H9 (cell line): ENCODE results near the gene VSTM4. TPM values are rescaled to one million over a fixed set of nuclear protein-coding genes. Genes with fewer than 3 reads are reported as not detected.

Experiments
- DNase-seq: peaks from one replicate; pipeline ENCODE4 v3.0.0-alpha.2; 2017
- H2AFZ ChIP-seq: one replicate; pipeline ENCODE4 v1.6.1; 2013; ENCODE audit warnings: mild to moderate bottlenecking, low read length, control low read depth, moderate library complexity
- H2AK5ac ChIP-seq: 2 replicates; pipeline ENCODE4 v1.6.1; 2013; ENCODE audit warnings: low read length, control low read depth, mixed read lengths; ENCODE audit not compliant: insufficient read length
- H2BK120ac ChIP-seq: one replicate; pipeline ENCODE4 v1.6.1; 2013; ENCODE audit warnings: low read depth, mild to moderate bottlenecking, low read length, control low read depth, inconsistent platforms; ENCODE audit not compliant: poor library complexity, severe bottlenecking
- H2BK12ac ChIP-seq: 2 replicates; pipeline ENCODE4 v1.6.1; 2013; ENCODE audit warnings: low read length, control low read depth, mixed read lengths, low read depth; ENCODE audit not compliant: insufficient read length
- H2BK15ac ChIP-seq: 2 replicates; pipeline ENCODE4 v1.6.1; 2013; ENCODE audit warnings: low read depth, low read length, control low read depth
- H2BK20ac ChIP-seq: one replicate; pipeline ENCODE4 v1.6.1; 2013; ENCODE audit warnings: low read depth, mild to moderate bottlenecking, low read length, control low read depth, inconsistent platforms; ENCODE audit not compliant: poor library complexity, severe bottlenecking
- H2BK5ac ChIP-seq: 2 replicates; pipeline ENCODE4 v1.6.1; 2013; ENCODE audit warnings: low read length, control low read depth, mixed read lengths; ENCODE audit not compliant: insufficient read length
- H3K14ac ChIP-seq: 2 replicates; pipeline ENCODE4 v1.6.1; 2013; ENCODE audit warnings: low read length, control low read depth; ENCODE audit not compliant: insufficient read depth
- H3K18ac ChIP-seq: 2 replicates; pipeline ENCODE4 v1.6.1; 2013; ENCODE audit warnings: low read depth, mild to moderate bottlenecking, mixed read lengths, low read length, control low read depth; ENCODE audit not compliant: insufficient read length
- H3K23ac ChIP-seq: 2 replicates; pipeline ENCODE4 v1.6.1; 2013; ENCODE audit warnings: low read length, control low read depth, mixed read lengths, low read depth; ENCODE audit not compliant: insufficient read length
- H3K23me2 ChIP-seq: 2 replicates; pipeline ENCODE4 v1.6.1; 2013; ENCODE audit warnings: low read depth, mild to moderate bottlenecking, mixed read lengths, low read length, control low read depth; ENCODE audit not compliant: insufficient read length, poor library complexity, severe bottlenecking
- H3K27ac ChIP-seq: 2 replicates; pipeline ENCODE4 v1.5.1; 2013; ENCODE audit warnings: low read length, control low read depth, mixed read lengths, low read depth; ENCODE audit not compliant: insufficient read length
- H3K27me3 ChIP-seq: 2 replicates; pipeline ENCODE4 v1.6.1; 2013; ENCODE audit warnings: low read length, control low read depth, inconsistent platforms; ENCODE audit not compliant: insufficient read depth
- H3K4ac ChIP-seq: 2 replicates; pipeline ENCODE4 v1.6.1; 2013; ENCODE audit warnings: low read depth, mild to moderate bottlenecking, control low read depth, inconsistent platforms, low read length, moderate library complexity
- H3K4me1 ChIP-seq: 2 replicates; pipeline ENCODE4 v1.6.1; 2013; ENCODE audit warnings: low read length, control low read depth, inconsistent platforms; ENCODE audit not compliant: insufficient read depth
- H3K4me2 ChIP-seq: 2 replicates; pipeline ENCODE4 v1.6.1; 2013; ENCODE audit warnings: low read length, control low read depth, mixed read lengths; ENCODE audit not compliant: insufficient read length, insufficient read depth
- H3K56ac ChIP-seq: 2 replicates; pipeline ENCODE4 v1.6.1; 2013; ENCODE audit warnings: low read depth, mild to moderate bottlenecking, mixed read lengths, low read length, control low read depth; ENCODE audit not compliant: insufficient read length
- H3K79me1 ChIP-seq: 2 replicates; pipeline ENCODE4 v1.6.1; 2013; ENCODE audit warnings: low read depth, mild to moderate bottlenecking, moderate library complexity, low read length, control low read depth, inconsistent platforms; ENCODE audit not compliant: insufficient read depth, poor library complexity, severe bottlenecking
- H3K79me2 ChIP-seq: 2 replicates; pipeline ENCODE4 v1.6.1; 2013; ENCODE audit warnings: low read length, control low read depth, inconsistent platforms; ENCODE audit not compliant: insufficient read depth
- H3K9ac ChIP-seq: 2 replicates; pipeline ENCODE4 v1.6.1; 2013; ENCODE audit warnings: low read length, control low read depth, mixed read lengths; ENCODE audit not compliant: insufficient read length; ENCODE audit errors: extremely low read depth
- H3K9me3 ChIP-seq: one replicate; pipeline ENCODE4 v1.6.1; 2013; ENCODE audit warnings: low read depth, low read length, inconsistent platforms; ENCODE audit not compliant: control insufficient read depth
- H3T11ph ChIP-seq: one replicate; pipeline ENCODE4 v1.6.1; 2013; ENCODE audit warnings: mild to moderate bottlenecking, low read length, control low read depth, inconsistent platforms
- H4K20me1 ChIP-seq: one replicate; pipeline ENCODE4 v1.6.1; 2013; ENCODE audit not compliant: control insufficient read depth, insufficient read length, insufficient read depth
- H4K5ac ChIP-seq: 2 replicates; pipeline ENCODE4 v1.6.1; 2013; ENCODE audit warnings: low read depth, mild to moderate bottlenecking, mixed read lengths, low read length, control low read depth; ENCODE audit not compliant: insufficient read length
- H4K8ac ChIP-seq: replicated peaks from 2 replicates; pipeline ENCODE4 v1.6.1; 2013; ENCODE audit warnings: low read length, control low read depth, mixed read lengths, low read depth; ENCODE audit not compliant: insufficient read length
- H4K91ac ChIP-seq: 2 replicates; pipeline ENCODE4 v1.6.1; 2013; ENCODE audit warnings: low read depth, mild to moderate bottlenecking, moderate library complexity, mixed read lengths, low read length, control low read depth; ENCODE audit not compliant: insufficient read length
- H3K27ac Mint-ChIP-seq, 3 experiments: 2 replicates in 2 of 3; 3 replicates in 1 of 3; pipeline ENCODE4 v1.8.0; 2020 to 2021; ENCODE audit warnings: mixed read lengths in 3 of 3, mild to moderate bottlenecking in 1 of 3, moderate library complexity in 1 of 3
- H3K27me3 Mint-ChIP-seq: 2 replicates; pipeline ENCODE4 v1.8.0; 2021; ENCODE audit warnings: low read depth, mild to moderate bottlenecking, moderate library complexity, mixed read lengths
- H3K36me3 Mint-ChIP-seq, 3 experiments: 2 replicates in 2 of 3; 3 replicates in 1 of 3; pipeline ENCODE4 v1.8.0; 2020 to 2021; ENCODE audit warnings: low read depth in 3 of 3, mixed read lengths in 3 of 3; ENCODE audit not compliant: insufficient read depth in 1 of 3
- H3K4me1 Mint-ChIP-seq, 2 experiments: 2 replicates each; pipeline ENCODE4 v1.8.0; 2020; ENCODE audit warnings: mixed read lengths in 2 of 2
- H3K4me3 Mint-ChIP-seq, 2 experiments: 2 replicates in 1 of 2; 3 replicates in 1 of 2; pipeline ENCODE4 v1.8.0; 2020 to 2021; ENCODE audit warnings: mild to moderate bottlenecking in 2 of 2, mixed read lengths in 2 of 2, moderate library complexity in 1 of 2
- H3K9me3 Mint-ChIP-seq, 2 experiments: 2 replicates in 1 of 2; 3 replicates in 1 of 2; pipeline ENCODE4 v1.8.0; 2020; ENCODE audit warnings: mild to moderate bottlenecking in 2 of 2, mixed read lengths in 2 of 2, moderate library complexity in 1 of 2
- CTCF ChIP-seq: fragments of 200-600 bp; sonication (generic); conservative IDR thresholded peaks from 3 replicates; pipeline ENCODE4 v1.8.0; 2021; ENCODE audit warnings: antibody characterized with exemption, mild to moderate bottlenecking
- WGBS: extraction: QIAGEN DNeasy Blood & Tissue Kit; methylation state at CpG from one replicate; pipeline ENCODE4 v1.1.7; 2013; ENCODE audit warnings: missing lambda C conversion rate, low lambda C conversion rate, mixed read lengths; ENCODE audit not compliant: insufficient read length; ENCODE audit errors: extremely low coverage; 5-methylcytosine and 5-hydroxymethylcytosine counted together
- total RNA-seq: library from RNA; stranded (reverse); gene quantifications from 2 replicates; pipeline ENCODE4 v1.2.1, GENCODE V29; 2021

VSTM4 gene
- total RNA-seq, 1 experiment from 2014 or later: 0.44 TPM

GRCh38 chr10:49075743-49076142, 39.6 kb downstream of the VSTM4 start:
- Mint-ChIP-seq H3K27ac (no peak overlapping the region), H3K36me3 (no peaks in the 10 kb centered on the region; a peak in 1 of 7 replicates), H3K4me3 (no peak overlapping the region), H3K9me3 (peaks cover 0 to 2% of the 10 kb centered on the region in 2 experiments; a peak in 1 of 5 replicates), H3K27me3 (peaks cover under 1% of the 10 kb centered on the region), H3K4me1 (peaks cover 1 to 3% of the 10 kb centered on the region in 2 experiments; a peak in 3 of 4 replicates)
- Histone ChIP-seq H3K56ac (no peak overlapping the region), H3K27ac (no peak overlapping the region), H3K14ac (no peak overlapping the region), H2AFZ (no peak overlapping the region), H4K5ac (no peak overlapping the region), H4K91ac (no peak overlapping the region), H3K79me1 (no peaks in the 10 kb centered on the region), H4K20me1 (no peaks in the 10 kb centered on the region), H2BK5ac (no peak overlapping the region), H3K79me2 (no peaks in the 10 kb centered on the region), H2BK15ac (no peak overlapping the region), H2BK120ac (no peak overlapping the region), H3K27me3 (no peaks in the 10 kb centered on the region), H2AK5ac (no peak overlapping the region), H3K18ac (no peak overlapping the region), H3K23ac (no peak overlapping the region), H3K4me2 (no peak overlapping the region), H2BK20ac (no peak overlapping the region), H4K8ac (no peak overlapping the region), H2BK12ac (no peak overlapping the region), H3T11ph (no peak overlapping the region), H3K23me2 (no peaks in the 10 kb centered on the region), H3K4ac (no peak overlapping the region), H3K4me1 (no peaks in the 10 kb centered on the region), H3K9ac (no peak overlapping the region), H3K9me3 (no peaks in the 10 kb centered on the region)
- WGBS: no CpG with 5 or more reads among the region's 2 CpGs
- no peak for DNase-seq
- TF ChIP-seq CTCF: no peak
